ENCODE data around the gene FADS1.

The FADS1 gene

DNA sequence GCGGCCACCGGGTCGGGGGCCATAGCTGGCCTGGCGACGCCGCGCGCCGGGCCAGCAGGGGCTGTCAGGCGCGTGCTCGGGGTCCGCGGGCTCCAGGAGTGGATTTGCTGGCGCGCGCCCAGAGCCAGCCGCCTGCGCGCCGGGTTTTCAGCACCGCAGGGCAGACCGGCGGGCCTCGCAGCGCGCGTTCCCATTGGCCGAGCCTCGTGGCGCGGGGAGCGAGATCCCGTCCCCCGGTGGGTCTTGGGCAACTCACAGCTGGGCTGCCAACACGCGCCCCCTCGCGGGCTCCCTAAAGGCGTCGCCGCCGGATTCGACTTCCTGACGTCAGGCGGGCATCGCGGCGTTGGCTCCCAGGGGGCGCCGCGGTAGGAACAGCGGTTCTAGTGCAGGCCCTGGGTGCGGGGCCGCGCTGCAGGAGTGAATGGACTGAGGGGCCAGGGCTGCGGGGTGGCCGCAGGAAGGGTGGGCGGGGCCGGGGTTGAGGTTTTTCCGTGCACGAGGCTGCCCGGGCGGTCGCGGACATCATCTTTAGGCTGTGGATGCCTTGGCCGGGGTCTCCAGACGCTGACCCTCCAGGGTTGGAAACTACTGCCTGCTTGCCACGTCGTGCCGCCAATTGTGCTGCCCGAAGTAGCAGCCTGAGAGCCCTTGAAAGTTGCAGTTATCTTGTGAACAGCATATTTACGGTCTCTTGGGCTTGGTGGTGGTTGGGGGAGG, at the start of gene FADS1:
Gene FADS1 (minus strand): TSS at position 268 of the 720 bp plus-strand sequence. CDS start 74 bp downstream, at position 194.
- peak; percentile 87 for DNase-seq

DNA sequence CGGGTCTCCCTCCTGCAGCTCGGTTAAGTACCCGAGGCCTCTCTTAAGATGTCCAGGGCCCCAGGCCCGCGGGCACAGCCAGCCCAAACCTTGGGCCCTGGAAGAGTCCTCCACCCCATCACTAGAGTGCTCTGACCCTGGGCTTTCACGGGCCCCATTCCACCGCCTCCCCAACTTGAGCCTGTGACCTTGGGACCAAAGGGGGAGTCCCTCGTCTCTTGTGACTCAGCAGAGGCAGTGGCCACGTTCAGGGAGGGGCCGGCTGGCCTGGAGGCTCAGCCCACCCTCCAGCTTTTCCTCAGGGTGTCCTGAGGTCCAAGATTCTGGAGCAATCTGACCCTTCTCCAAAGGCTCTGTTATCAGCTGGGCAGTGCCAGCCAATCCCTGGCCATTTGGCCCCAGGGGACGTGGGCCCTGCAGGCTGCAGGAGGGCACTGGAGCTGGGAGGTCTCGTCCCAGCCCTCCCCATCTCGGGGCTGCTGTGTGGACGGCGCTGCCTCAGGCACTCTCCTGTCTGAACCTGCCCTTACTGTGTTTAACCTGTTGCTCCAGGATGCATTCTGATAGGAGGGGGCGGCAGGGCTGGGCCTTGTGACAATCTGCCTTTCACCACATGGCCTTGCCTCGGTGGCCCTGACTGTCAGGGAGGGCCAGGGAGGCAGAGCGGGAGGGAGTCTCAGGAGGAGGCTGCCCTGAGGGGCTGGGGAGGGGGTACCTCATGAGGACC, 49.6 kb upstream of the FADS1 start:
- DNase-seq = no peak

DNA sequence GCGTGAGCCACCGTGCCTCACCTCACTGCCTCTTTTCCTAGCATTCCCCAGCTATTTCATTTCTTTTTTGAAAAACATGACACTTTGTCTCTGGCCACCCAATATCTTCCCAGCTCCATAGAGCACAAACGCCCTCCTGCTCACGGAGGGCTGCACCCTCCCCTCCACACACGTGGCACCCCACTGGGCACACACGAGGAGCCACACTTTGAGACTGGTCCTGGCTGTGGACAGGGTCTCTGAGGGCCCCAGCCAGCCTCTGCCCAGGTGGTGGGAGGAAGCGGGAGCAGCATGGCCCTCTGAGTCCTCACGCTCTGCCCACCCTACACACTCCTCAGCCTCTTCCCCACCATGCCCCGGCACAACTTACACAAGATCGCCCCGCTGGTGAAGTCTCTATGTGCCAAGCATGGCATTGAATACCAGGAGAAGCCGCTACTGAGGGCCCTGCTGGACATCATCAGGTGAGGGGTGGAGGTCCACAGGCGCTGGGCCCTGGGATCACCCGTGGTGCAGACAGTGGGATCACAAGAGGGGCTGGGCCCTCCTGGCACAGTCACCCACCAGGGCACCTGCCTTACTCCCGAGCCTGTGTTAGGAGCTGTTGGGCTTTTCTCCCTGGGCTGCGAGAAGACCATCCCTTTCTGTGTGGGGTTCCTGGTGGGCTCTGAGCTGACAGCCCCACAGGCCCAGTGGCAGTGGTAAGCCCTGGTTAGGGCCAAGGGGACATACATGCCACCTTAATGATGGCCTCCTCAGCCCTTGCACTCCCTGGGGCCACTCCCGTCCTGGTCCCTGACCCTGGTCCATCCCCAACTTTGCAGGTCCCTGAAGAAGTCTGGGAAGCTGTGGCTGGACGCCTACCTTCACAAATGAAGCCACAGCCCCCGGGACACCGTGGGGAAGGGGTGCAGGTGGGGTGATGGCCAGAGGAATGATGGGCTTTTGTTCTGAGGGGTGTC, 48.3 kb upstream of the FADS1 start:
- DNase-seq = no peak

DNA sequence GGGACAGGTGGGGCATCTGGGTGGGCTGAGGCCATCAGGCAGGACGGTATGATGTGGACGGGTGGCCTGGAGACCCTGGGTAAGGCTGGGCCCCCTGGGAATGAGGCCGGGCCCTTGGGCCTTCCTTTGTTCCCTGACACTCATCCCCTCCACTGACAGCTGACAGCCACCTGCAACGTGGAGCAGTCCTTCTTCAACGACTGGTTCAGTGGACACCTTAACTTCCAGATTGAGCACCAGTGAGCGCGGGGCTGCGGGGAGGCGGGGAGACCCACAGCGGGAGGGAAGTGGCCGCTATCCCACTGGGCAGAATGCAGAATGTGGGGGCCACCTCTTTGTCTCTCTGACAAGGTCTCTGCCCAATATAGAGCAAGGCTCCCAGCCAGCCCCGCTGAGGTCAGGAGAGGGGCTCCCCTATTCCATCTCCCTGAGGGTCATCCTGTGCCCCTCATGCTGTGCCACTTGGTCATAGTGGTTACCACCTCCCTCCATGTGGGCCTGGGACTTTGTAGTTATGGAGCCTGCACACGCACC, 46.8 kb upstream of the FADS1 start:
- no peak for DNase-seq

DNA sequence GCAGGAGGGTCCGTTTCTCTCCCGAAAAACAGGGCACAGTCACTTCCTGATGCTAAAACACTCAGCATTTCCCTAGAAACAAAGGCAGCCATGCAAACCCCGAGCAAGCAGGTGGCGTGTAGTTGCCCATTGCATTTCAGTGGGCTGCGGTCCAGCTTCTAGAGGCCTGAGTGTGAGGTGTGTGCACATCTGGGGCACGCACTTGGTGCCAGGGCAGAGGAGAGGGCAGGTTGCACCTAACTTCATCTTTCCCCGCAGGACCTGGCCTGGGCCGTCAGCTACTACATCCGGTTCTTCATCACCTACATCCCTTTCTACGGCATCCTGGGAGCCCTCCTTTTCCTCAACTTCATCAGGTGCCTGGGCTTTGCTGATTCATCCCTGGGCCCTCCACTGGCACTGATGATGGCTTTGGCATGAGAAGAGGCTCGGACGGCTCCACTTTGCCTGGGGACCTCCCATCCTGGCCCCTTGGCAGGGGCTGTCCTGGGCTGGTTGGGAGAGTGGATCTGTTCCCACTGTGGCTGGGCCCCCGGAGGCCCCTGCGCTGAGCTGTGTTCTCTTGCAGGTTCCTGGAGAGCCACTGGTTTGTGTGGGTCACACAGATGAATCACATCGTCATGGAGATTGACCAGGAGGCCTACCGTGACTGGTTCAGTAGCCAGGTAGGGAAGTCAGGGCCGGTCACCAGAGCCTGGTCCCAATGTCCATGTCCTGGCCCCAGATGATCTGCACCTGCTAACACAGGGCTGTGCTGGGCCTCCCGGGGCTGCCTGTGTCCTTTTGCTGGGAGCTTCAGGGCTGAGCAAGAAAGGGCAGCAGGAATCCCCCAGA, 46.1 kb upstream of the FADS1 start:
- no peak for DNase-seq

DNA sequence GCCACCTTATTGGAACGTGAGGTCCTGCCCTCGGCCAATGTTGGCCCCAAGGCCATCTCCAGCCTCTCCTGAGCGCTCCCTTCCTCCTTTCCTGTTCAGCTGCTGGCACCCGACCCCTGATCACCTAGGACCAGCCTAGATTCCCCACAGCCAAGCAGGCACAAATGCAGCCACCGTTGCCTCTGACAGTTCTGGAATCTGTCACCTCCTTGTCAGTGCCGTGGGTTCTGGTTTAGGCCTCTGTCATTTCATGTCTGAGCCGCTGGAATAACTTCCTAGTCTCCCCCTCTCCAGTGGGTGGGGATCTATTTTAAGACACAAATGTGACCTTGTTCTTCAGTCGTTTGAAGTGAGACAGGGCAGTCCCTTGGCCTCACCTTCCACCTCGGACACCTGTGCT, 44.8 kb upstream of the FADS1 start:
- DNase-seq = no peak

DNA sequence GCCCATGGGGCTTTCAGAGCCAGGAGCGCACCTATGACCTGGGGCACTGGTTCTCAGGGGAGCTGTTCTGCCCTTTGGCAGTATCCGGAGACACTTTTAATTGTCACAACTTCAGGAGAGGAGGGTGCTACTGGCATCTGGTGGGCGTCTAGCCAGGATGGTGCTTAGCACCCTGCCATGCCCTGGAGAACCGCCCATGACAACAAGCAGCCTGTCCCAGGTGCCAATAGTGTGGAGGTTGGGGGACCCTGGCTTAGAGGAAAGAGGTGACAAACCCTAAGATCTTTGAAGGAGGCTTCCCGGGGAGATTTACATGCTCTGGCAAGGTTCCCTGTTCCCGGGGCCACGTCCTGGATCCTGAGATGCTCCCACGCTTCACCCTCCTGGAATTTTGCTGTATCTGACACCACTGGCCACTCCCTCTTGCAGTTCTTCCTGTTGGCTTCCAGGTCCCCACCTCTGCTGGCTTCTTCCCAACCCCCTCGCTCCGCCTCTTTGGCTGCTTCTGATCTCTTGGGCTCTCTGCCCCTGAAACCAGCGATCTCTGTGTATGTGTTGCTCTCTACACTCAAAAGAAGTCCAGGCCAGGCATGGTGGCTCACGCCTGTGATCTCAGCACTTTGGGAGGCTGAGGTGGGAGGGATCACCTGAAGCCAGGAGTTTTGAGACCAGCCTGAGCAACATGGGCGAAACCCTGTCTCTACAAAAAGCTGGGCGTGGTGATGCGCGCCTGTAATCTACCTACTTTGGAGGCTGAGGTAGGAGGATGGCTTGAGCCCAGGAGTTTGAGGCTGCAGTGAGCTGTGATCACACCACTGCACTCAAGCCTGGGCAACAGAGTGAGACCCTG, 43.5 kb upstream of the FADS1 start:
- no peak for DNase-seq

DNA sequence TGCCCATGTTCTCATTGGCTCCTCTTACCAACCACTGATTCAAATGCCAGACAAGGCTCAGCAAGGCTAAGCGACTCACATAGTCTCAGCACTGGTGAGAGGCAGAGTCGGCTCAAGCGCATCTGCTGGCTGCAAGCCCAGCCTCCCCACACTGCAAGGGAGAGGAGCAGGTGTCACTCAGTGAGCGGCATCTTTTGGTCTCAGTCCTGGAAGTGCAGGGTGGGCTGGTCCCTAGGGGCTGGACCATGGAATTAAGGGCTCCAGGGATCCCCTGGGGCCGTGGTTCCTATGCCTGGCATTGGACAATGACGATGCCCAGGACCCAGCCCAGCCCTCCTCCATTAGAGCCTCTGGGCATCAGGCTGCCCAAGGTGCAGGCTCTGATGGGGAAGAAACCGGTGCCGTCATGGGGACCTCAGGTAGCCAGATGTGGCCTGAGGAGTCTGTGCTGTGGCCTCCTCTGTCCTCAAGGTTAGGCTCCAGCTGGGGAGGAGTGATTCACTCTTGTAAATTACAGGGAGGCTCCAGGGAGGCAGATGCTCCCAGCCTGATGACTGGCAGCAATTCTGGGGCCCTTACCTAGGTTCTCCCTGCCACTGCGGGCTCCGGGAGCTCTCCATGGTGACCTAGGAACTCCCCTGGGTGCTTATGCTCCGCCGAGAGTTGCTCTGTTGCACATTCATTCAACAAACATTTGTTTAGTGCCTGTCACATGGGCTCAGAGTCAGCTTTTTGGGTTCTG, 39.3 kb upstream of the FADS1 start:
- no peak for DNase-seq

DNA sequence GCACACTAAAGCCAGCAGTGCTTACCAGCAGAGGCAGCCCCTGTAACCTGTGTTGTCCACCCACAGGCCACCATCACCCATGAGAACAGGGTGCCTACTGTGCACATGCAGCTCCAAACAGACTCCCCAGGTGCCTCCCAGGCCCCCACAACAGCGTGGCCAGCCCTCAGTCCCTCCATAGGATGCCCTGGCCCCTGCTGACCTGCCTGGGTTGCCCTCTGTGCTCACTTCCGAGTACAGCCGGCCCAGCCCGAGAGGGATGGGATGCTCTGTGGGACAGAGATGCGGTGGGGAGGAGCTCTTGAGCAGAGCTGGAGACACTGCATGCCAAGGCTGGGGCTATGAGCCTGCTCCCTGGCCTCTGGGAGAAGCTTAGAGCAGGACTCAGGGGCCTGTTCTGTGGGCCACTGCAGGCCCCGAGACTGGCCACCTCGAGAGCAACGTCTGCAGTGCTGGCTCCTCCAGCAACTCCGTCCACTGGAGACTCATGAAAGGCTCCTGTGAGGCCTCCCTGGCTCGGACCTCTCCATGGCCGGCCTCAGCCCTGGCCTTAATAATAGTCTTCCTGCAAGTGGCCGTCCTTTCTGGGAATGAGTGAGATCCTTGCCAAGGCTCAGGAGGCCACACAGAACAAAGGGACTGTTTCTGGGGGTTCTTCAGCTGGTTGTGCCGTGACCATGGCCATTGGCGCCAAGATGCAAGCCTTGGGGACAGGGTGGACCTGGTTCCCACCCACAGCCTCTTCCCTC, 38.3 kb upstream of the FADS1 start:
- DNase-seq = no peak

DNA sequence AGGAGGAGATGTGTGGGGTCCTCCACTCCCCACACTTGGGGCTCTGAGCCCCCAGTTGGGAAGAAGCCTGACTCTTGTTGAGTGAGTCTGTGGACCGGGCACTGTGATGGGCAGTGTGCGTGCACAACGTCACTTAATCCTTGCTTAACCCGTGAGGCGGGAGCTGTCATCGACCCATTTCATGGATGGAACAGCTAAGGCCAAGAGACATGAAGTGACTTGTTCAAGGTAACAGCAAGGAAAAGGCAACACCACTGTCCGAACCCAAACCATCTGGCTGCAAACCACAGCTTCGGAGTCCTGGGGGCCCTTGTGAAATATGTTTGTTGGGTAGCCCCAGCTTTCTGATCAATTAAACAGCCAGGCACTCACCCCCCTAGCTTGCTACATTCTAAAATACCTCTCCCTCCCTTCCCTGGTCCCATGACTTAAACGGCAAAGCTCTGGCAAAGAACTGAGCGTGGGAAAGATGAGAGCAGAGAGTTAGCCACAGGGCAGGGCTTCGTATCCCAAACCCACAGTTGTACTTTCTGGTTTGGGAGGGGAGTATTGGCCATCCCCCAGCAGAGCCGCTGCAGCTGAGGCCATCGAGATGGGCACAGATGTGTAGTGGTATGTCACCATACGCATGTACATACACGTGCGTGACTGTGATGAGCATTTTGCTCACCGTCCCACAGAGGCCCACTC, 37.5 kb upstream of the FADS1 start:
- no peak for DNase-seq

DNA sequence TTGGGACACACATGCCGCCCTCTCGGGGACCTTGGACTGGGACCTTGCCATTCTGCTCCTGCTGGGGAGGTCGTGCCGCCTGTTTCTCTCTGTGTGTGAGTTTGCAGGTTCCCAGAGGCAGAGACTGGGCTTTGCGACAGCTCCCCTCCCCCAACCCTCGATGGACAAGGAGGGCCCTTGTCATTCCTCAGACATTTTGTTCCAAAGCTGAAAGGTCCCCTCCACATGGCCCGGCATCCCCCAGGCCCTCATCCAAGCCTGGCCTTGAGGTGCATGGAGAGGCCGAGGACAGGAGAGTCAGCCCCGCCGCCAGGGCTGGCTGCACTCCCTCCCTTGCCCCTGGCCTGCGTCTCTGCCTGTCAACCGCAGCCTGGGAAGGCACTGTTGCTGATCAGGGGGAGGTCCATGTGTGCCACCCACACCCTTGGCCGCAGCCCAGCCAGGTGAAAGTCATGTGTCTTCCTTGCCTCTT, 36.9 kb upstream of the FADS1 start:
- no peak for DNase-seq

DNA sequence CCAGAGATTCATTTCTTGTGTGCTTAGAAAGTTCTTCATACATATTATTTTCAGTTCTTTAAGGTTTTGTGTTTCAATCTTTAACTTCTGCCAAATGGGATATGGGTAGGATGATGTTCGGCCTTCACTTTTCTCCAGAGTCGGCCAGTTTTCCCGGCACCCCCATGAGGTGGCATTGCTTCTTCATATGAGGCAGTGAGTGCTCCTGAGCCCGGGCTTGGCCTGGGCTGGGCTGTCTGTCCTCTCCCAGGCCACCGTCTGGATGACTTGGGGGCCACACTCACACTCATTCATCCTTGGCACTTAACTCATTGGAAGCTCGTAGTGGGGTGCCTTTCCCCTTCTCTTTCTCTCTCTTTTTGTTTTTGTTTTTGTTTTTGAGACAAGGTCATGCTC, 35.1 kb upstream of the FADS1 start:
- no peak for DNase-seq

DNA sequence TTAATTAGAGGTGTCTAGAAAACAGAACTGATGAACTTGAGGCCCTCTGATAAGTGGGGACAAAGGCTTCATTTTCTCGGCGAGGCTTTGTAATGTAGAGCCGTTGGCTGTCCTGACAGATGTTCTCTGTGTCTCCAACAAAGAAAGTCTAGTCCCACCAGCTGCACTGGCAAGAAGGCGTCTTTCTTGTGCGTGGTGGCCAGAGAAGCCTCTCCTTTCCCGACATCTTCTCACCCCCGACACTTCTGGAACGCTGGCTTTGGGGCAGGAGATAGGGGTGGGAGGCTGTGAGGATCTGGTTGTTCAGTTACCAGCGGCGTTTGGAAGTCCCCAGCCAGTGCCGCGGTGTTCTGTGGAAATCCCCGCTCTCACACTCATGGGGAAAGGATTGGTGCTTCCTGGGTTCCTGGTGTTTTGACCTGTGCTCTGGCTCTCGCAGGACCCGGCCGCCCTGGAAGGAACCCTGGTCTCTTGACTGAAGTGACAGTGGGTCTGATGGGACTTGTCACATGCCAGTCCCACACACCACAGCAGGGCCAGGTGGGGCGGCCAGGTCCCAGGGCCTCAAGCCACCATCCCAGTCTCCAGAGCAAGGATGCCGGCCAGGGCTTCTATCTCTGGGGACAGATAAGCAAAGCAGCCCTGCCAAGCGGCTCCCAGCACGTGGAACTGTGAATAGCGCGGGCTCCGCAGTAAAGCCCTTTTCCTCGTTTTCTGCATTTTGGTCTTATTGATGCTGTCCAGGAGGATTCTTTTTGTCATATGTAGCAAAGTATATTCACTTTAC, 34.5 kb upstream of the FADS1 start:
- no peak for DNase-seq

DNA sequence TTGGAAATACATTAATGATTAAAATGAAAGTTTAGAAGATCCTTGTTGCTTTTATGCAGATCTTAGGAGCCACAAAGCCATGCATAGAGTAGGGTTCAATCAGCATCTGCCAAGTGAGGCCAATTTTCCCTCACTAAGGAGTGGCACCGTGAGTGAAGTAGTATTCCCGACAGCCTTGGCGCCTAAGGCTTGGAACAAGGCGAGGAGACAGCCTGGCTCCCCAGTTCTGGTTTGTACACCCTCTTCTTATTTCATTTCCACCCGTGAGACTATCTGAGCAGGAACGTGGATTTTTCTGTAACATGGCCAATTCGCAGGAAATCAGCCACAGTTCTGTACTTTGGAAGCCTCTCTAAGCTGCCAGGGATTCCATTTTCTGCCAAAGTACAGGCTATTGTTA, 33.9 kb upstream of the FADS1 start:
- DNase-seq = no peak

DNA sequence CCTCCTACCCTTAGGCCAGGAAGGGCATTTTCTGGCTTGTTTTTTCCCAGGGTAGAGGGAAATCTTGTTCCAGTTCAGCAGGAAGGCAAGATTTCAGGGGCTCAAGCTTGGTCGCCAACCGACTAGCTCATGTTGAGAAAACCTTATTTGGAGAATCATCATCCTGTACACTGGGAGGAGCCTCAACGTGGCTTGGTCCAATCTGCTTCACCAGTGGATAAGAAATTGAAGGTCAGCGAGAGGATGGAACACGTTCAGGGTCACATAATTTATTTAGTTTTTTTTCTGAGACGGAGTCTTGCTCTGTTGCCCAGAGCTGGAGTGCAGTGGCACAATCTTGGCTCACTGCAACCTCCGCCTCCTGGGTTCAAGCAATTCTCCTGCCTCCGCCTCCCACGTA, 31.8 kb upstream of the FADS1 start:
- no peak for DNase-seq

DNA sequence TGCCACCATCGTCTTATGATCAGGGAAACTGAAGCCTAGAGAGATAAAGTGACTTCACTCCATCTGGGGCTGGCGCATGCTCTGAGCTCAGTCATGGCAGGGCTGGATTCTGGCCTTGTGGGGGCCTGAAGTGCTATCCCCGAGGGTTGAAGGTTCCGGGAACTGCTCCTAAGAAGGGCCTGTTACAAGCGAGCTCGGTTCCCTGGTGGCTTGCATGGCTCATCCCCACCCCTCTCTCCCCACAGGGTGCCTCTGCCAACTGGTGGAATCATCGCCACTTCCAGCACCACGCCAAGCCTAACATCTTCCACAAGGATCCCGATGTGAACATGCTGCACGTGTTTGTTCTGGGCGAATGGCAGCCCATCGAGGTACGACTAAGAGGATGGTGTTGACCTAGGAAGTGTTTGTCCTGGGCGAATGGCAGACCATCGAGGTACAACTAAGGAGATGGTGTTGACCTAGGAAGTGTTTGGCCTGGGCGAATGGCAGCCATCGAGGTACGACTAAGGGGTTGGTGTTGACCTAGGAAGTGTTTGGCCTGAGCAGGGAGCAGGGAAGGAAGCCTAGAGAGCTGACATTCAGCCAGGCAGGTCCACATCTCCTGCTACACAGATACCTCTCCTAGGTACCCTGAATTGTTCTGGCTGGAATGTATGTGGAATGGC, 31.2 kb upstream of the FADS1 start:
- no peak for DNase-seq

DNA sequence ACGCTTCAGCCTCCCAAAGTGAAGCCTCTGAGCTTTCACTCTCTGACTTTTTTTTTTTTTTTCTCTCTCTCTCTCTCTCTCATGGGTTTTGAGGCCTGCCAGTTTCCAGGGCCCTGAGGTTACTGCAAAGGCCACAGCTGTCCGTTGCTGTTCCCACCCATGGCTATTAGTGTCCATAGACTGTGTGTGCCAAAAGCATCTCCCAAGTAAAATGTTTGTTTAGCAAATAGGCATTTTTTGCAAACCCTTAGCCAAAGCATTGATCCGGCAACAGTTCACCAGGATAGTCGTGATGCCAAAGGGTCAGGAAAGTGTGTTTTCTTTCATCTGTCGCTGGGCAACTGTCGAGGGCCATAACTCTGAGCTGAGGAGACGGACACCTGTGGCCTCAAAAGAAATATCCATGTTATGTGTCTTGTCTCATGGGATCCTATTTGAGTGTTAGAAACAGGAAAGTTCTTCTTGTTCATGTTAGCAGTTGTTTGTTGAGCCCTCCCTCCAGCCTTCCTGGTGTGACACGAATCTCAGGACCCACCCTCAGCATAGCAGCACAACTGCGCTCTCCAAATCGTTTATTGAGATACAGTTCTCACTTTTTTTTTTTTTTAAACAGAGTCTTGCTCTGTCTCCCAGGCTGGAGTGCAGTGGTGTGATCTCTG, 29.7 kb upstream of the FADS1 start:
- DNase-seq = no peak

Measured in activated CD8-positive, alpha-beta memory T cell treated with anti-CD3 and anti-CD28 coated beads for 24 hours (primary cell).